Raji (cell line): ENCODE results near the gene AFTPH.

Experiments
- POLR2A ChIP-seq: IDR thresholded peaks from 2 replicates; pipeline ENCODE4 v1.6.1; 2011; ENCODE audit warnings: low read depth, low read length, control low read depth; ENCODE audit not compliant: insufficient read depth

AFTPH gene

GRCh38 chr2:64587561-64587960, 63.4 kb downstream of the AFTPH start:
- TF ChIP-seq POLR2A: no peak

DNA sequence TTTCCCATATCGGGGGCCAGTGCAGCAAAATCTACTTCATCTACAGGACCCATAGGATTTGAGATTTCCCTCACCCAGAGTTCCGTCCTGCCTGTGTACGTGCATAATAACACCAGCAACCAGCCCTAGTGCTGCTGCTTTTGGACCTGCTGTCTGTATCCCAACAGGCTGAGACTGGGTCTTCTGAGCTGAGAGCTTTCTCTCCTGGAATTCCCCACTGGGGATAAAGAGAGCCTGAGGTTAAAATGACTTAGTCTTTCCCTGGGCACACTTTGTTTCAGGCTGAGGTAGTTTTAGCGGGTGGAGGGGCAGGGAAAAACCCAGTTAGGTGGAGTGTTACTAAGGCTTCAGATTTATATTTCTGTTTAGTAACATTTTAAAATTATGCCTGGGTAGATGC, 67.1 kb downstream of the AFTPH start:
- TF ChIP-seq POLR2A: no peak

GRCh38 chr2:64593035-64593655, 69.0 kb downstream of the AFTPH start:
- TF ChIP-seq POLR2A: no peak

GRCh38 chr2:64594226-64594989, 70.3 kb downstream of the AFTPH start:
- no peak for TF ChIP-seq POLR2A

- no peak for TF ChIP-seq POLR2A
Observed at GRCh38 chr2:64595397-64596176, 71.5 kb downstream of the AFTPH start.

- no peak for TF ChIP-seq POLR2A
Observed at GRCh38 chr2:64598226-64598625, 74.1 kb downstream of the AFTPH start.

DNA sequence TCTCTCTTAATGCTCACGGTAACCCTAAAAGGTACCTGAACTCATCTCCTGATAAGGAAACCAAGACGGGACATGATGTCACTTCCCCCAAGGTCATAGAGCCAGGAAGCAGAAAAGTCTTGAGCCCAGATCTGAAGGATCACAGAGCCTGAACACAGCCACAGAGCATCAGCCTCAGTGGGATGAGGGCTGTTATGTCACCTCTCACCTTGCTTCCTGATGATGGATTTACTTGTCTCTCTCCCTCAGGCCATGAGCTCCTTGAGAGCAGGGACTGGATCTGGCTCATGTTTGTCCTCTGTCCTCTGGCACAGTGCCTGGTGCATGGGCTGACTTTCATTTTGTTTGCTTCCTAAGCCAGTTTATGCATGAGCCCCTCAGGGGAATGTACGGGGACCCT, 75.3 kb downstream of the AFTPH start:
- TF ChIP-seq POLR2A: no peak

- TF ChIP-seq POLR2A: no peak
Observed at GRCh38 chr2:64601034-64601754, 77.1 kb downstream of the AFTPH start.

DNA sequence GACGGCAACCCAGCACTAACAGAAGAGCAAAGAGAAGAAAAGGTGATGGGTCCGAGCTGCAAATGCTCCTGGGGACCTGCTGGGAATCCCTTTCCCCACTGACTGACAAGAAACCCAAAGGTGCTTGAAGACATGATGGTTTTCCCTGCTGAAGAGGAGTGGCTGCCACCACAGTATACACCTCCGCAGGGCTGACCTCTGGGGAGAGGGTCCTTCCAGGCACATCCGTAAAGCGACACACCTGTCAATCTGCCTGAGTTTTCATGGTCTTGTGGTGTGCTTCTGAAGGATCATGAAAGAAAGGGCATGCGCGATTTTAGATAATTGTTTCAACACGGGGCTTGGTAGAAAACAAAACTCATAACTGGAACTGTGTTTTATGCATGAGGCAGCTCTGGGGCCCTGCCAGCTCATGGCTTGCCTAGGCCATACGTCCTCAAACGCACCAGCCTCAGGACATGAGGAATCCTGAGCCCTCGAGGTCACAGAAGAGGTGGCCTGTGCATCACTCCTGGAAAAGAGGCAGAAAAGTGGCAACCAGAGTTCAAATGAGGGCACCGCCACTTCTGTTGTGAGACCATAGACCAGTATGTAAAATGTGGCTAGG, 77.8 kb downstream of the AFTPH start:
- TF ChIP-seq POLR2A: no peak

- TF ChIP-seq POLR2A: no peak
Observed at GRCh38 chr2:64602436-64602835, 78.3 kb downstream of the AFTPH start.

- TF ChIP-seq POLR2A: no peak
Observed at GRCh38 chr2:64604155-64604554, 80.0 kb downstream of the AFTPH start.

DNA sequence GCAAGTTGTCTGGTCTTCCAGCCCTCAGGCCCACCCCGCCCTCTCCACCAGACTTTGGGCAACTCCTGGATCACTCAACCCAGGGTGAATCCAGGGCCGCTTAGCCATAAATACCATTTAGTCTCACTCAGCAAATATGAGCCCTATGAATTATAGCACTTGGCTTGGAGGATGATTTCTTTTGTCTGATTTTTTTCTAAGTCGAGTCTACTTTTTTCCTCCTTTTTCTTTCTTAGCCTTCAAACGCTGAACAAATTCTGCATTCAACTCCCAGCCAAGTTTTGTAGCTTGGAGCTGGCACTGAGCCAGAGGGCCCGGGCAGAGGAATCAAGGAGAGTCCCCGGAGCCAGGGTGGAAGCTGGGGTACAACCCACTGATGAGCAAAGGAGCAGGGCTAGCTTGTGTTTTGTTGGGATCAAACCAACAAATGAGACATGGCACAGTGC, 80.9 kb downstream of the AFTPH start:
- no peak for TF ChIP-seq POLR2A

DNA sequence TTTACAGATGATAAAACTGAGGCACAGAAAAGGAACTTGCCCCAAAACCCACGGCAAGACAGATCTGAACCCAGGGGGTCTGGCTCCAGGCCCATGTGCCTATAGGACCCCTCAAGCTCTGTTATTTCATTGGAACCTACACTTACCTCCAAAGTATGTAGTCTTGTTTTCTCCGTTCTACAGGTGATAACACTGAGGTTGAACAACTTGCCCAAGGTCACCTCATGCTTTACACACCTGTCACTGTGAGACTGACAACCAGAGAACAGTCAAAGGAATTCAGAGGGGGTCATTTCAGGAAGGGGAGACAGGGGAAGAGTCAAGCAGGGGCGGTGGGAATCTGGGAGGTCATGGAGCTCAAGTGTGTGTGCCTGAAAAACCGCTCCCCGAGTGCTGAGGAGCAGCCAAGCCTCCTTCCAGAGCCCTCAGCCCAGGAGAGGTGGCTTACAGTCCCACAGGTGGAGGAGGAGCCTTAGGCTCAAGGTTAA, 81.9 kb downstream of the AFTPH start:
- no peak for TF ChIP-seq POLR2A

DNA sequence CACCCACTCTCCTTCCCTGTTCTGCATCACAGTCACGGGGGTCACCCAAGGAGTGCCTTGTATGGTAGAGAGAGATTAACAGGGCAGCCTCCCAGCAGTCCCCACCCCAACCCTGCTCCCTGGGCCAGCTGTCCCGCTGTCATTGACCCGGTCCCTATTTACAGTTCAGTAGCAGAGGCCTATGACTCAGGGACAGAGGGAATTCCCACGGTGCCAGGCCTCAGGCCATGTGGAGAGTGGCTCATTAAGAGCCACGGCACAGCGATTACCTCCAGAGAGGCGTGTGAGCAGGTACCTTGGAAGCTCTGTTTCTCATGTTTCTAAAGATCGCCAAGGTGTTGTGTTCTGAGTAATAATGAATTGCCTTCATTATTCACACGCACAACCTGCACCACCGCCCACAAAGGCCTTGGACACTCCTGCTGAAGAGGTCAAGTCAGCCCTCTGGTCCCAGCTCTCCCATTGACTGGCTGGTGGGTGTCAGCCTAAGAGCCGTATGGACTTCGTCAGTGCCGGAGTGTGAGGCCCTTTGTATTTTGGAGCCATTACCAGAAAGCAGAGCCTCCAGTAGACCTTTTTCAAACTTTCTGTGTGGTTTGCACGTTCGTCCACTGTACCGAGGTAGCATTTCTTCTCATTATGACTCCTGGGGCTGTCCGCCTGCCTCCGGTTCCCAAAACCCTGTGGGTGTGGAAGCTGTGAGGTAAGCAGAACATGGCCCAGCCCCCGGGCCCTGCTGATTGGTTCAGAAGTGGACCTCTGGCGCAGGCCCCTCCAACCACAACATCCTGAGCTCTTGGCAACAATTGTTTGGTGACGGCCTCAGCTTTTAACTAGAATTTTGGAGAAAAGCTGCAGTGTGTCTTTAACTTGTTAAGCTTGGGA, 82.6 kb downstream of the AFTPH start:
- peak; percentile 46; the same call in 1 of the 2 replicates for TF ChIP-seq POLR2A
